AG09309 (cell line): ENCODE measurements around the gene SLC35B2.

Experiments
- DNase-seq: peaks from one replicate; pipeline ENCODE4 v3.0.0-alpha.2; 2010; ENCODE audit warnings: low read depth
- H3K4me3 ChIP-seq: 2 replicates; pipeline ENCODE4 v1.5.1; 2011; ENCODE audit warnings: mild to moderate bottlenecking, low read depth, low read length, moderate library complexity; ENCODE audit not compliant: control insufficient read depth
- CTCF ChIP-seq: IDR thresholded peaks from 2 replicates; pipeline ENCODE4 v1.5.1; 2011; ENCODE audit warnings: mild to moderate bottlenecking, low read depth, low read length, inconsistent platforms; ENCODE audit not compliant: insufficient read depth, control insufficient read depth; ENCODE audit errors: missing control alignments

The SLC35B2 gene

GRCh38 chr6:44267252-44267651 is 9.9 kb upstream of the SLC35B2 start:
- TF ChIP-seq CTCF: no peak

DNA sequence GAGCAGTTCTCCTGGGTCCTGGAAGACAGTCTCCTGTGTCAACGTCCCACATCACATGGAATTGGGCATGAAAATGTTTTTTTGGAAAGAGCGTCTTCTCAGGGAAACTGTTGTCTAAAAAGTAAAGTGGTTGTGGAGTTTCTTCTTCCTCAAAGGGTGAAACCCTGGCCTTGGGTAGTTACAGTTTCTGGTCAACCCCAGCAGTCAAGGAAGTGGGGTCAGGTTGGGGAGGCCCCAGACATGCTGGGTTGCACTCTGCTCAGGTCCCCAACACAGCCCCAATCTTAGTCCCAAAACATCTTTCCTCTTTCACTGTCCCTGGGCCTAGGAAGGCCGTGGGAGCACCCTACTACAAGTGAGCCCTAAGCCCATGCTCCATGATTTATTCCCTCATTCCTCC is 9.0 kb upstream of the SLC35B2 start:
- no peak for DNase-seq
- H3K4me3 ChIP-seq: no peak overlapping the region
- no peak for TF ChIP-seq CTCF

More at GRCh38 chr6:44267252-44267651, 9.9 kb upstream of the SLC35B2 start:
- no peak overlapping the region for H3K4me3 ChIP-seq
- DNase-seq: no peak

GRCh38 chr6:44265722-44266233 is 8.4 kb upstream of the SLC35B2 start:
- H3K4me3 ChIP-seq: no peak overlapping the region; the same call in 1 of the 2 replicates
- no peak for TF ChIP-seq CTCF
- DNase-seq: no peak

GRCh38 chr6:44265007-44265721 is 7.8 kb upstream of the SLC35B2 start, which contains the start of gene NFKBIE:
TSS of gene NFKBIE (minus strand) at chr6:44265551. CDS start at chr6:44265346, 205 bp downstream.
- peak; percentile 34 for TF ChIP-seq CTCF
- DNase-seq: peak; percentile 52
- peak within 1 kb of the TSS; percentile 93 for H3K4me3 ChIP-seq

DNA sequence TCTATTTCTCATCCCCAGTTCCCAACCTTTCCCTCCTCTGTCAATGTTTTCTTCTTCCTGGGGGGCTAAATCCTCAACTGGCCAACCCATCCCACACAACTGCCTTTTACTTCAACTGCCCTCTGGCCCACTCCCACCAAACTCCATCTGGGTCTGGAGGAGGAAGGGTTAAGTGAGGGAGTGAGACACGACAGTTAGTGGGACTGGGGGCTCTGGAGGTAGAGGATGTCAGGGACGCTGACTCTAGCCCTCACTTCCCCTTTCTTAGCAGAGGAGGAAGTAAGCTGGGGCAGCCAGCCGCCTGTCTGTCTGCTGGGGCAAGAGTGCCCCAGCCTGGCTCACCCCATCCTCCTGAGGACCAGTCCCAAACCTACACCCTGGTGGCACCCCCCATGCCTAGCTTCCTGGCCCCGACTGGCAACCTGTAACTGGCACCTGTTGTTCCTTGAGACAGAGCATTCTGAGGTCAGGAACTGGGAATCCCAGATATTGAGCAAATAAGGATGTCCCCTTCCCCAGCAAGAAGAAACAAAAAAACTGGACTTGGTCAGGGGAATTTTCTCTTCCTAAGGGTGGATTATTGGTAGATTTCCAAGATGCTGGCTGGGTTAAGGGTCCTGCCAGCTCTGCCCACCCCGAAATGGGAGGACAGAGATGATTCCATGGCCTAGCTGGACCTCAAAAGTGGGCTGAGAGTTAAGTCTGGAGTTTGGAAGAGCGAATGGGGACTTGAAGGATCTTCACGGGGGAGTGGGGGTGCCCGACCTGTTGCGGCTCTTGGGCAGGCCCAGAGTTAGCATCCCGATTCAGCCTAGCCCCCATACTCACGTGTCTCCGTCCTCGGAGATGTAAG is 7.1 kb upstream of the SLC35B2 start:
- no peak for TF ChIP-seq CTCF
- no peak for DNase-seq
- H3K4me3 ChIP-seq: peak overlapping the region; percentile 93

GRCh38 chr6:44263354-44264100 is 6.2 kb upstream of the SLC35B2 start:
- H3K4me3 ChIP-seq: peak overlapping the region; percentile 93
- no peak for TF ChIP-seq CTCF
- no peak for DNase-seq
